Measurements from ENCODE around the gene ZNF423. TPM values are rescaled to one million over a fixed set of nuclear protein-coding genes. Genes with fewer than 3 reads are reported as not detected.

ZNF423 gene
- polyA plus RNA-seq, 1 donor from 2014 or later: 4.5 TPM

- no peaks in the 10 kb centered on the region for H3F3A ChIP-seq (ENCODE audit: insufficient read depth, low read length, poor library complexity, severe bottlenecking)
- H3K27ac ChIP-seq (ENCODE audit: low read length): no peak overlapping the region
- H3K4me2 ChIP-seq (ENCODE audit: low read length): no peak overlapping the region
- no peaks in the 10 kb centered on the region for H3K9me2 ChIP-seq (ENCODE audit: insufficient read depth, low read length)
- H3K27me3 ChIP-seq (ENCODE audit: insufficient read depth, low read depth, low read length): no peaks in the 10 kb centered on the region
- H3K9ac ChIP-seq (ENCODE audit: low read length): no peak overlapping the region
- H3K9me3 ChIP-seq (ENCODE audit: low read length): no peaks in the 10 kb centered on the region
- no peaks in the 10 kb centered on the region for H3K79me2 ChIP-seq (replicated peaks; ENCODE audit: insufficient read depth, low read length)
- no peak overlapping the region for H3K4me3 ChIP-seq (ENCODE audit: low read length)
- no peak overlapping the region for H2AFZ ChIP-seq (ENCODE audit: low read depth, low read length)
- H3K36me3 ChIP-seq (ENCODE audit: insufficient read depth, low read length): no peaks in the 10 kb centered on the region
- no peaks in the 10 kb centered on the region for H4K20me1 ChIP-seq (ENCODE audit: insufficient read depth)
- no peak for TF ChIP-seq POLR2AphosphoS5 (IDR thresholded peaks at IDR 0.05)
- TF ChIP-seq RAD21 (conservative IDR thresholded peaks at IDR 0.05): no peak
These were observed 360.1 kb downstream of the ZNF423 start for GRCh38 chr16:49495596-49496355.

- H3K27me3 ChIP-seq (ENCODE audit: insufficient read depth, low read depth, low read length): no peaks in the 10 kb centered on the region
- no peaks in the 10 kb centered on the region for H3F3A ChIP-seq (ENCODE audit: insufficient read depth, low read length, poor library complexity, severe bottlenecking)
- H4K20me1 ChIP-seq (ENCODE audit: insufficient read depth): no peaks in the 10 kb centered on the region
- H3K9me3 ChIP-seq (ENCODE audit: low read length): no peaks in the 10 kb centered on the region
- H3K9ac ChIP-seq (ENCODE audit: low read length): no peak overlapping the region
- no peaks in the 10 kb centered on the region for H3K36me3 ChIP-seq (ENCODE audit: insufficient read depth, low read length)
- no peak overlapping the region for H3K27ac ChIP-seq (ENCODE audit: low read length)
- TF ChIP-seq MXI1 (conservative IDR thresholded peaks at IDR 0.05; ENCODE audit: poor library complexity, severe bottlenecking) (no peak), REST (IDR thresholded peaks at IDR 0.05; ENCODE audit: borderline replicate concordance) (no peak), CTCF (IDR thresholded peaks at IDR 0.05; ENCODE audit: poor library complexity, severe bottlenecking) (no peak), TAF1 (IDR thresholded peaks at IDR 0.05; ENCODE audit: low read depth) (no peak), POLR2AphosphoS5 (IDR thresholded peaks at IDR 0.05) (no peak), SMC3 (conservative IDR thresholded peaks at IDR 0.05; ENCODE audit: poor library complexity) (no peak), RAD21 (conservative IDR thresholded peaks at IDR 0.05) (no peak), EP300 (conservative IDR thresholded peaks at IDR 0.05; ENCODE audit: poor library complexity, severe bottlenecking) (no peak), EZH2 (IDR thresholded peaks at IDR 0.05; ENCODE audit: borderline replicate concordance, insufficient read depth, low read length, poor library complexity, severe bottlenecking) (no peak)
- no peaks in the 10 kb centered on the region for H3K9me2 ChIP-seq (ENCODE audit: insufficient read depth, low read length)
- no peak overlapping the region for H3K4me2 ChIP-seq (ENCODE audit: low read length)
- no peaks in the 10 kb centered on the region for H3K79me2 ChIP-seq (replicated peaks; ENCODE audit: insufficient read depth, low read length)
- H2AFZ ChIP-seq (ENCODE audit: low read depth, low read length): no peak overlapping the region
- no peak overlapping the region for H3K4me3 ChIP-seq (ENCODE audit: low read length)
These were observed 360.9 kb downstream of the ZNF423 start for GRCh38 chr16:49494891-49495566.
